ENCODE measurements around the gene PLXNB1. TPM values are rescaled to one million over a fixed set of nuclear protein-coding genes. Genes with fewer than 3 reads are reported as not detected.

Gene PLXNB1
- total and polyA plus RNA-seq, 10 of the 15 experiments (the other 5 are each of a cell fraction or from before 2014, with no cell fraction given) = 0.18 to 15.1 (median 5.3) TPM

DNA sequence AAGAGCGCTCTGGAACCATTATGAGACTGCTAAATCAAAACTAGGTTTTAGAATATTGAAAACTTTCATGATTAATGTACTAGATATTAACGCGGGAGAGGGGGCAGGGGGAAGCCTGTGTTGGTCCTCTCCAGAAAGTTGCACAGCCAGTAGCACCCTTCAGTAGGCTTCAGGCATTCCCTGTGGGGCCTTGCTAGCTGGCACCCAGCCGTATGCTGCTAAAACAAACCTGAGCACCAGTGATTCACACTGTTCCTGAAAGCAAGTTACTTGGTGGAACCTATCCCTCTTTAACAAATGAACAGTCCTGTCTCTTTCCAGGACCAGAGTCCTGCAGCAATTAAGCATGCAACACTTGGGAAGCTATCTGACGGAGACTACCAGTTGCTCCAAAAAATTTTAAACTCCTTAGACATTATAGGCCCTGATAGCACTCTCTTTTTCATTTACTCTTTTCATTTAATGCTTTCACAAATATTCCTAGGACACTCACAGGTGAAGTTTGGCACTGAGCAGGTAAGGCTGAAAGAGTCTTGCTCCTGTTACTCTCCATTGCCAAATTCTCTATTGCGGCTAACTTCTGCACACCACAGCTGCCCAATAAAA is 15.5 kb upstream of the PLXNB1 start:
- Histone ChIP-seq H3K36me3 (ENCODE audit: control insufficient read depth in 2 of 2, insufficient read depth in 2 of 2, low read length in 1 of 2) (peaks cover 0 to 3% of the 10 kb centered on the region in 2 experiments; a peak in 3 of 4 replicates), H3K4me3 (peak overlapping the region; percentile 74; the same call in 1 of the 2 replicates), H3K27me3 (replicated peaks in 1 of 2; ENCODE audit: control insufficient read depth in 2 of 2, insufficient read depth in 2 of 2, low read length in 1 of 2) (no peaks in the 10 kb centered on the region), H3K27ac (ENCODE audit: control insufficient read depth, insufficient read depth) (no peak overlapping the region), H3K9ac (ENCODE audit: control insufficient read depth, insufficient read depth, low read length) (no peak overlapping the region; the same call in 1 of the 2 replicates), H3K9me3 (replicated peaks; ENCODE audit: control insufficient read depth, insufficient read depth, low read length) (no peaks in the 10 kb centered on the region), H2AFZ (ENCODE audit: control insufficient read depth, low read depth, low read length) (no peak overlapping the region), H3K4me1 (ENCODE audit: control insufficient read depth, insufficient read depth, low read length) (peaks cover 14% of the 10 kb centered on the region), H4K20me1 (ENCODE audit: control insufficient read depth, insufficient read depth) (no peaks in the 10 kb centered on the region), H3K4me2 (ENCODE audit: control insufficient read depth, insufficient read depth) (peak overlapping the region; percentile 70), H3K79me2 (ENCODE audit: control insufficient read depth, insufficient read depth, low read length) (peaks cover 47% of the 10 kb centered on the region)
- FAIRE-seq (no peak), ATAC-seq (no peak), DNase-seq (ENCODE audit: low read depth, low spot score) (no peak)
- ChIA-PET POLR2A (interaction anchor here (0.6 to 1.5 kb wide), 4 partner anchors 13 to 648 kb away, joined by 3 to 5 read pairs (median 4); partner anchors contain the start of gene QRICH1), RAD21 (ENCODE audit: unreplicated experiment) (interaction anchor here (0.8 to 2.6 kb wide), 4 partner anchors 9 to 111 kb away, joined by 3 to 20 read pairs (median 7); partner anchors contain the start of gene PFKFB4), CTCF (interaction anchor here (0.6 to 5.8 kb wide), 7 partner anchors 9 to 117 kb away, joined by 3 to 69 read pairs (median 3); no protein-coding TSS in a partner anchor), SMC1A (ENCODE audit: uncharacterized antibody, unreplicated experiment) (interaction anchor here (1.2 to 3.3 kb wide), 4 partner anchors 9 to 110 kb away, joined by 3 to 16 read pairs (median 9); no protein-coding TSS in a partner anchor)
- WGBS (ENCODE audit: insufficient coverage, insufficient replicate concordance, low lambda C conversion rate, missing lambda C conversion rate) = 87% methylated on average over 6 of the region's 6 CpGs
- in situ Hi-C loops (cut with MboI) = no loop called here
- intact Hi-C loops (cut with micrococcal nuclease; ENCODE audit: unreplicated experiment) = loop anchor here (5.0 kb wide), 2 partner anchors 62 to 112 kb away; partner anchors contain the start of gene PFKFB4
- no TSS peak for BruUV-seq (replicated peaks)
- TF ChIP-seq ZNF207 (IDR thresholded peaks at IDR 0.05; ENCODE audit: borderline replicate concordance) (no peak), ATF3 (IDR thresholded peaks at IDR 0.05; ENCODE audit: borderline replicate concordance, extremely low read depth, low read depth, low read length) (no peak), NRF1 (conservative IDR thresholded peaks at IDR 0.05; ENCODE audit: low read depth, low read length) (no peak), PRDM15 (CRISPR knock-in tag; IDR thresholded peaks at IDR 0.05) (no peak), CREB1 (IDR thresholded peaks at IDR 0.05; ENCODE audit: low read depth) (0 out of 2 replicates have a peak, but pooled peaks have one; percentile 8), CUX1 (IDR thresholded peaks at IDR 0.05; ENCODE audit: insufficient replicate concordance, low read depth, low read length) (no peak), POLR2AphosphoS5 (IDR thresholded peaks at IDR 0.05; ENCODE audit: low read length) (0 out of 2 replicates have a peak, but pooled peaks have one; percentile 43), SMARCA5 (IDR thresholded peaks at IDR 0.05) (no peak)
- TF ChIP-seq, protein P1, sequence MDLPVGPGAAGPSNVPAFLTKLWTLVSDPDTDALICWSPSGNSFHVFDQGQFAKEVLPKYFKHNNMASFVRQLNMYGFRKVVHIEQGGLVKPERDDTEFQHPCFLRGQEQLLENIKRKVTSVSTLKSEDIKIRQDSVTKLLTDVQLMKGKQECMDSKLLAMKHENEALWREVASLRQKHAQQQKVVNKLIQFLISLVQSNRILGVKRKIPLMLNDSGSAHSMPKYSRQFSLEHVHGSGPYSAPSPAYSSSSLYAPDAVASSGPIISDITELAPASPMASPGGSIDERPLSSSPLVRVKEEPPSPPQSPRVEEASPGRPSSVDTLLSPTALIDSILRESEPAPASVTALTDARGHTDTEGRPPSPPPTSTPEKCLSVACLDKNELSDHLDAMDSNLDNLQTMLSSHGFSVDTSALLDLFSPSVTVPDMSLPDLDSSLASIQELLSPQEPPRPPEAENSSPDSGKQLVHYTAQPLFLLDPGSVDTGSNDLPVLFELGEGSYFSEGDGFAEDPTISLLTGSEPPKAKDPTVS (IDR thresholded peaks at IDR 0.05; ENCODE audit: low read depth, low read length) = no peak
